Testis (tissue), 2 donors: ENCODE data around the gene MAB21L4.

Source experiments
- POLR2A ChIP-seq: fragments of 450-650 bp; IDR thresholded peaks from one replicate; pipeline ENCODE4 v1.6.1; 2017; ENCODE audit warnings: antibody characterized with exemption, mild to moderate bottlenecking, moderate library complexity
- TF ChIP-seq, protein P1 (sequence below), 3 experiments: fragments of 450-650 bp in 2 of 3; fragments of 200-600 bp in 1 of 3; sonication (generic) in 1 of 3; IDR thresholded peaks; one replicate each; pipeline ENCODE4 v1.5.1; 2016 to 2019; ENCODE audit warnings: antibody characterized with exemption in 3 of 3, mild to moderate bottlenecking in 2 of 3, moderate library complexity in 1 of 3

DNA sequence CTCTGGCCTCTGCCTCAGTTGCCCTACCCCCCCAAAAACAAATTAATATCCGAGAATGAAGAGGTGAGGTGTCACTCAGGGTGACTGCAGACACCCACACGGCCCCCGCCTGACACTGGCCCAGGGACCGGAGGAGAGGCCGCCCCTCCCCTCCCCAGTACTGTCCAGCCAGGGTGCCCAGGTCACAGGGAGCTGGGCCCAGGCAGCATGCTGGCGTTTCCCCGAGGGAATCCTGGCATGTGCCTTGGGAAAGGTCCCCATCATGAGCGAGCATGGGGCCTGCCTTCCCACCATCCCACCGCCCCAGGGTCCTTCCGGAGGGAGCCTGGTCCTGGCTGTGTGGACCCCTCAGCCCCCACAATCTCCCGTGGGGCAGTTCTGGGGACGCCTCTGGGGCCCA is 3.0 kb downstream of the MAB21L4 start:
- TF ChIP-seq, protein P1, sequence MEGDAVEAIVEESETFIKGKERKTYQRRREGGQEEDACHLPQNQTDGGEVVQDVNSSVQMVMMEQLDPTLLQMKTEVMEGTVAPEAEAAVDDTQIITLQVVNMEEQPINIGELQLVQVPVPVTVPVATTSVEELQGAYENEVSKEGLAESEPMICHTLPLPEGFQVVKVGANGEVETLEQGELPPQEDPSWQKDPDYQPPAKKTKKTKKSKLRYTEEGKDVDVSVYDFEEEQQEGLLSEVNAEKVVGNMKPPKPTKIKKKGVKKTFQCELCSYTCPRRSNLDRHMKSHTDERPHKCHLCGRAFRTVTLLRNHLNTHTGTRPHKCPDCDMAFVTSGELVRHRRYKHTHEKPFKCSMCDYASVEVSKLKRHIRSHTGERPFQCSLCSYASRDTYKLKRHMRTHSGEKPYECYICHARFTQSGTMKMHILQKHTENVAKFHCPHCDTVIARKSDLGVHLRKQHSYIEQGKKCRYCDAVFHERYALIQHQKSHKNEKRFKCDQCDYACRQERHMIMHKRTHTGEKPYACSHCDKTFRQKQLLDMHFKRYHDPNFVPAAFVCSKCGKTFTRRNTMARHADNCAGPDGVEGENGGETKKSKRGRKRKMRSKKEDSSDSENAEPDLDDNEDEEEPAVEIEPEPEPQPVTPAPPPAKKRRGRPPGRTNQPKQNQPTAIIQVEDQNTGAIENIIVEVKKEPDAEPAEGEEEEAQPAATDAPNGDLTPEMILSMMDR (IDR thresholded peaks at IDR 0.05): no peak
- no peak for TF ChIP-seq POLR2A
